Inflammatory macrophage (primary cell): ENCODE measurements around the gene RSF1.
"Not testable (repeated sequence)": the region's sequence is repeated elsewhere in the genome, so short reads cannot be mapped to it uniquely, and the experiment has no call there.

Experiments used
- DNase-seq, 2 donors: peaks; one replicate each; pipeline ENCODE4 v3.0.0-alpha.2; 2020 to 2022
- total RNA-seq, 18 experiments: gene quantifications; one replicate each; lab custom pipeline; 2026; ENCODE audit warnings: mixed read lengths in 6 of 18, inconsistent platforms in 2 of 18; lab: John Stamatoyannopoulos, UW

Gene RSF1
- total RNA-seq: 29.3 to 61.0 (median 37.8) reads per million in 18 experiments

- DNase-seq: peak; percentile 97 to 98
These were observed at the start of gene RSF1, which contains the start of gene AAMDC for GRCh38 chr11:77820565-77821348. RSF1 (minus strand) TSS chr11:77820722; CDS start chr11:77820714, 8 bp downstream. AAMDC (plus strand) TSS chr11:77821144; CDS start chr11:77842497, 21,353 bp downstream.

- DNase-seq: no peak
These were observed 48.2 kb upstream of the RSF1 start for GRCh38 chr11:77868744-77869143.

- DNase-seq: no peak
These were observed 45.8 kb upstream of the RSF1 start for GRCh38 chr11:77866336-77866735.

GRCh38 chr11:77865805-77866204, 45.3 kb upstream of the RSF1 start:
- DNase-seq: no peak

GRCh38 chr11:77861444-77861843, 40.9 kb upstream of the RSF1 start:
- not testable (repeated sequence) for DNase-seq

- not testable (repeated sequence) for DNase-seq
These were observed 37.5 kb upstream of the RSF1 start for GRCh38 chr11:77857906-77858457.

GRCh38 chr11:77854838-77855237, 34.3 kb upstream of the RSF1 start:
- DNase-seq: no peak

GRCh38 chr11:77851503-77851902, 31.0 kb upstream of the RSF1 start:
- no peak for DNase-seq

GRCh38 chr11:77843700-77844099, 23.2 kb upstream of the RSF1 start:
- DNase-seq: not testable (repeated sequence)

- DNase-seq: peak; percentile 30 to 47
These were observed 22.1 kb upstream of the RSF1 start for GRCh38 chr11:77842441-77843121.

- DNase-seq: no peak
These were observed 12.8 kb upstream of the RSF1 start for GRCh38 chr11:77833302-77833701.

- no peak for DNase-seq
These were observed 8.4 kb upstream of the RSF1 start for GRCh38 chr11:77828926-77829325.

GRCh38 chr11:77823775-77824174, 3.3 kb upstream of the RSF1 start:
- DNase-seq: peak in 1 of 2 donors; percentile 37

- not testable (repeated sequence) for DNase-seq
These were observed 1.6 kb upstream of the RSF1 start for GRCh38 chr11:77822126-77822525.

- peak in 1 of 2 donors; percentile 4 for DNase-seq
These were observed 878 bp upstream of the RSF1 start for GRCh38 chr11:77821349-77821851.

GRCh38 chr11:77819921-77820564, 479 bp downstream of the RSF1 start:
- peak in 1 of 2 donors; percentile 23 for DNase-seq

GRCh38 chr11:77819411-77819920, 1.1 kb downstream of the RSF1 start:
- peak; percentile 70 to 84 for DNase-seq

GRCh38 chr11:77815459-77815858, 5.1 kb downstream of the RSF1 start:
- no peak for DNase-seq

GRCh38 chr11:77814848-77815247, 5.7 kb downstream of the RSF1 start:
- no peak for DNase-seq

GRCh38 chr11:77813256-77813655, 7.3 kb downstream of the RSF1 start:
- no peak for DNase-seq

- no peak for DNase-seq
These were observed 13.5 kb downstream of the RSF1 start for GRCh38 chr11:77806993-77807392.

GRCh38 chr11:77806415-77806814, 14.1 kb downstream of the RSF1 start:
- no peak for DNase-seq
